Thymus (tissue), 11 donors: Measurements from ENCODE around the gene KRT31. TPM values are rescaled to one million over a fixed set of nuclear protein-coding genes. Genes with fewer than 3 reads are reported as not detected.
"Not testable (repeated sequence)": the region's sequence is repeated elsewhere in the genome, so short reads cannot be mapped to it uniquely, and the experiment has no call there.

Experiments used
- DNase-seq, 9 donors: peaks; one replicate each; pipeline ENCODE4 v3.0.0-alpha.2; 2013; ENCODE audit warnings: low spot score in 9 of 9, low read depth in 6 of 9, missing footprints in 1 of 9
- H3K27ac ChIP-seq, 2 donors: one replicate each; pipeline ENCODE4 v1.5.1; 2013; ENCODE audit warnings: control low read depth in 1 of 2, low read depth in 1 of 2, low read length in 1 of 2, mild to moderate bottlenecking in 1 of 2, moderate library complexity in 1 of 2
- H3K27me3 ChIP-seq, 2 donors: one replicate each; pipeline ENCODE4 v1.5.1; 2013; ENCODE audit warnings: low read length in 1 of 2; ENCODE audit not compliant: control insufficient read depth in 2 of 2, insufficient read depth in 1 of 2
- H3K36me3 ChIP-seq, 2 donors: one replicate each; pipeline ENCODE4 v1.5.1; 2013; ENCODE audit warnings: low read length in 1 of 2, mild to moderate bottlenecking in 1 of 2, moderate library complexity in 1 of 2; ENCODE audit not compliant: control insufficient read depth in 2 of 2, insufficient read depth in 2 of 2
- H3K4me1 ChIP-seq, 2 donors: one replicate each; pipeline ENCODE4 v1.5.1; 2013; ENCODE audit warnings: low read length in 2 of 2; ENCODE audit not compliant: control insufficient read depth in 2 of 2, insufficient read depth in 2 of 2
- H3K4me3 ChIP-seq, 2 donors: one replicate each; pipeline ENCODE4 v1.5.1; 2013; ENCODE audit warnings: low read length in 2 of 2, control low read depth in 1 of 2, mild to moderate bottlenecking in 1 of 2
- H3K9me3 ChIP-seq, 2 donors: one replicate each; pipeline ENCODE4 v1.5.1; 2013; ENCODE audit warnings: low read length in 1 of 2, mild to moderate bottlenecking in 1 of 2; ENCODE audit not compliant: control insufficient read depth in 2 of 2, insufficient read depth in 1 of 2
- WGBS: extraction: QIAGEN DNeasy Blood & Tissue Kit; methylation state at CpG from one replicate; pipeline ENCODE4 v1.1.7; 2013; 5-methylcytosine and 5-hydroxymethylcytosine counted together
- polyA plus RNA-seq: library from polyadenylated mRNA; stranded (reverse); fragments of 200-250 nt; gene quantifications from one replicate; pipeline ENCODE4 v1.2.3, GENCODE V29; 2013
- total RNA-seq: library from RNA; stranded (reverse); fragments of 120-200 nt; gene quantifications from one replicate; pipeline ENCODE4 v1.2.4, GENCODE V29; 2013
- donor health status: healthy.

KRT31 gene
- total and polyA plus RNA-seq, 2 donors = 1.9 to 6.4 TPM

- Histone ChIP-seq H3K4me1 (no peaks in the 10 kb centered on the region), H3K4me3 (no peak overlapping the region), H3K27ac (no peak overlapping the region), H3K27me3 (no peaks in the 10 kb centered on the region), H3K36me3 (no peaks in the 10 kb centered on the region), H3K9me3 (no peaks in the 10 kb centered on the region)
- DNase-seq = no peak
- WGBS = 81% methylated on average over 5 of the region's 5 CpGs
These were observed 37.0 kb upstream of the KRT31 start for GRCh38 chr17:41434415-41434814.

GRCh38 chr17:41434005-41434404 lies 36.6 kb upstream of the KRT31 start:
- Histone ChIP-seq H3K9me3 (no peaks in the 10 kb centered on the region), H3K36me3 (no peaks in the 10 kb centered on the region), H3K4me1 (no peaks in the 10 kb centered on the region), H3K4me3 (no peak overlapping the region), H3K27me3 (no peaks in the 10 kb centered on the region), H3K27ac (no peak overlapping the region)
- WGBS = 78% methylated on average over 4 of the region's 4 CpGs
- DNase-seq = no peak

GRCh38 chr17:41433586-41433985 lies 36.2 kb upstream of the KRT31 start:
- Histone ChIP-seq H3K4me1 (no peaks in the 10 kb centered on the region), H3K9me3 (no peaks in the 10 kb centered on the region), H3K27me3 (no peaks in the 10 kb centered on the region), H3K4me3 (no peak overlapping the region), H3K27ac (no peak overlapping the region), H3K36me3 (no peaks in the 10 kb centered on the region)
- no peak for DNase-seq
- WGBS = 68% methylated on average over 4 of the region's 4 CpGs

GRCh38 chr17:41430376-41430775 lies 33.0 kb upstream of the KRT31 start:
- not testable (repeated sequence) for H3K27ac ChIP-seq, DNase-seq, H3K4me1 ChIP-seq, H3K9me3 ChIP-seq, H3K27me3 ChIP-seq, H3K4me3 ChIP-seq, H3K36me3 ChIP-seq
- 94% methylated on average over 9 of the region's 9 CpGs for WGBS

GRCh38 chr17:41429667-41430066 lies 32.3 kb upstream of the KRT31 start:
- no peak for DNase-seq
- Histone ChIP-seq H3K27ac (no peak overlapping the region), H3K9me3 (no peaks in the 10 kb centered on the region), H3K36me3 (no peaks in the 10 kb centered on the region), H3K4me1 (no peaks in the 10 kb centered on the region), H3K27me3 (no peaks in the 10 kb centered on the region), H3K4me3 (no peak overlapping the region)
- 80% methylated on average over 7 of the region's 7 CpGs for WGBS

- Histone ChIP-seq H3K27me3 (no peaks in the 10 kb centered on the region), H3K9me3 (no peaks in the 10 kb centered on the region), H3K4me1 (no peaks in the 10 kb centered on the region), H3K36me3 (no peaks in the 10 kb centered on the region), H3K4me3 (no peak overlapping the region), H3K27ac (no peak overlapping the region)
- 81% methylated on average over 4 of the region's 4 CpGs for WGBS
- no peak for DNase-seq
These were observed 31.3 kb upstream of the KRT31 start for GRCh38 chr17:41428591-41429291.

- Histone ChIP-seq H3K36me3 (no peaks in the 10 kb centered on the region), H3K27ac (no peak within 1 kb of the TSS), H3K4me1 (no peaks in the 10 kb centered on the region), H3K9me3 (no peaks in the 10 kb centered on the region), H3K27me3 (peaks cover 0 to 2% of the 10 kb centered on the region in 2 donors), H3K4me3 (no peak within 1 kb of the TSS)
- no peak for DNase-seq
- 96% methylated on average over 13 of the region's 13 CpGs for WGBS
These were observed 26.8 kb upstream of the KRT31 start, which contains the start of gene KRT37 for GRCh38 chr17:41424111-41424635. Gene KRT37 (minus strand): TSS chr17:41424585. CDS start chr17:41424523, 62 bp downstream.

- H3K9me3 ChIP-seq, H3K36me3 ChIP-seq, H3K4me1 ChIP-seq, H3K27ac ChIP-seq, H3K4me3 ChIP-seq, DNase-seq, H3K27me3 ChIP-seq: not testable (repeated sequence)
- 84% methylated on average over 11 of the region's 11 CpGs for WGBS
These were observed 25.2 kb upstream of the KRT31 start for GRCh38 chr17:41422586-41422985.

GRCh38 chr17:41421617-41422016 lies 24.2 kb upstream of the KRT31 start:
- H3K4me1 ChIP-seq = peaks cover 0 to 10% of the 10 kb centered on the region in 2 donors
- 78% methylated on average over 4 of the region's 4 CpGs for WGBS
- H3K27me3 ChIP-seq = peaks cover 0 to 2% of the 10 kb centered on the region in 2 donors
- H3K27ac ChIP-seq = no peak overlapping the region
- DNase-seq = no peak
- no peaks in the 10 kb centered on the region for H3K36me3 ChIP-seq
- no peak overlapping the region for H3K4me3 ChIP-seq
- H3K9me3 ChIP-seq = no peaks in the 10 kb centered on the region
